SH-SY5Y (cell line): Measurements from ENCODE around the gene NPHS1.

Experiments
- GATA2 ChIP-seq: IDR thresholded peaks from 2 replicates; pipeline ENCODE4 v1.6.1; 2011; ENCODE audit warnings: mild to moderate bottlenecking, low read depth, low read length
- GATA3 ChIP-seq: IDR thresholded peaks from 2 replicates; pipeline ENCODE4 v1.6.1; 2011; ENCODE audit warnings: low read depth, mild to moderate bottlenecking, low read length, moderate library complexity

DNA sequence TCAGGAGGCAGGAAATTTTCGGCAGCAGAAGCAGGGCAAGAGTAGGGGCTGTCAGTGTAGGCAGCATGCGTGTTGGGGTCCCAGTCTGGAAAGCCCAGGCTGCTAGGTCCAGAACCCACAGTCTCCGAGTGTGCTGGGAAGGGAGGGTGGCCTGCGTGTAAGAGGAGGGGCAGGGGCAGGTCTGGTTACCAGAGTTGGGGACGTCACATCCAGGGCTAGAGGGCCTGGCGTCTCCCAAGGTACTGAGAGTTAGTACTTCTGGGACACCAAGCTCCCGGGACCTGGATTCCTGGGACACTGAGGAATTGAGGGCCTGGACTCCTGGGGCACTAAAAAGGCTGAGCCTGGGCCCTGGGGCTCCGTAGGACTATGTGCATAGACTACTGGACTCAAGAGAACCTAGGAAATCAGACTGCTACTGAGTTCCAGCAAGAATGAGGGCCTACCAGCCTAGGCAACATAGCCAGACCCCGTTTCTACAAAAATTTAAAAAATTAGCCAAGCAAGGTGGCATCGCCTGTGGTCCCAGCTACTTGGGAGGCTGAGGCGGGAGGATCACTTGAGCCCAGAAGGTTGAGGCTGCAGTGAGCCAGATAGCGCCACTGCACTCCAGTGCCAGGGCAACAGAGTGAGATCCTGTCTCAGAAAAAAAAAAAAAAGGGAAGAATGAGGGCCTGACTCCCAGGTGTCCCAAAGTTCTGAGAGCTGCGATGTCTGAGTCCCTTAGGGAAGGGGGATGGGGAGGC lies 45.6 kb upstream of the NPHS1 start:
- TF ChIP-seq GATA2 = no peak
- TF ChIP-seq GATA3 = no peak
